Epithelial cell of proximal tubule (primary cell): ENCODE data around the gene PRDM16. TPM values are rescaled to one million over a fixed set of nuclear protein-coding genes. Genes with fewer than 3 reads are reported as not detected.

Source experiments
- DNase-seq: peaks from one replicate; pipeline ENCODE4 v3.0.0-alpha.2; 2011; ENCODE audit warnings: low read depth
- H3K4me3 ChIP-seq: 2 replicates; pipeline ENCODE4 v1.5.1; 2011; ENCODE audit warnings: low read depth, mild to moderate bottlenecking, low read length
- CTCF ChIP-seq: conservative IDR thresholded peaks from 2 replicates; pipeline ENCODE4 v1.5.1; 2012; ENCODE audit warnings: low read depth, mild to moderate bottlenecking, low read length
- total RNA-seq: library from RNA; depleted of rRNA; stranded (reverse); fragments of >200 nt; gene quantifications from 2 replicates; pipeline ENCODE4 v1.2.3, GENCODE V29; 2015

PRDM16 gene
- total RNA-seq, 1 donor from 2014 or later, result 0.06 TPM

- TF ChIP-seq CTCF, result no peak
- no peak for DNase-seq
- H3K4me3 ChIP-seq, result no peak overlapping the region
Measured at GRCh38 chr1:3377604-3378279, 308.7 kb downstream of the PRDM16 start.

GRCh38 chr1:3378411-3379208 is 309.6 kb downstream of the PRDM16 start:
- no peak for DNase-seq
- H3K4me3 ChIP-seq, result no peak overlapping the region
- TF ChIP-seq CTCF, result no peak

GRCh38 chr1:3379934-3380333 is 310.9 kb downstream of the PRDM16 start:
- DNase-seq, result no peak
- no peak for TF ChIP-seq CTCF

GRCh38 chr1:3380469-3380868 is 311.5 kb downstream of the PRDM16 start:
- DNase-seq, result peak; percentile 15
- H3K4me3 ChIP-seq, result no peak overlapping the region
- TF ChIP-seq CTCF, result no peak

More at GRCh38 chr1:3379934-3380333, 310.9 kb downstream of the PRDM16 start:
- H3K4me3 ChIP-seq, result no peak overlapping the region

- TF ChIP-seq CTCF, result no peak
- no peak overlapping the region for H3K4me3 ChIP-seq
- no peak for DNase-seq
Measured at GRCh38 chr1:3381901-3382300, 312.9 kb downstream of the PRDM16 start.

- no peak overlapping the region for H3K4me3 ChIP-seq
- no peak for TF ChIP-seq CTCF
- DNase-seq, result no peak
Measured at GRCh38 chr1:3382326-3383057, 313.5 kb downstream of the PRDM16 start.
